ENCODE data around the gene CCDC144A.
"Not testable (repeated sequence)": the region's sequence is repeated elsewhere in the genome, so short reads cannot be mapped to it uniquely, and the experiment has no call there.

CCDC144A gene

GRCh38 chr17:16676676-16677268, 13.3 kb upstream of the CCDC144A start:
- Histone ChIP-seq H3K4me3 (no peak overlapping the region), H3K27ac (no peak overlapping the region), H3K36me3 (ENCODE audit: insufficient read depth, low read length) (no peaks in the 10 kb centered on the region), H3K9me3 (ENCODE audit: low read depth, low read length) (no peaks in the 10 kb centered on the region), H3K9ac (ENCODE audit: insufficient read length) (no peak overlapping the region)
- DNase-seq (ENCODE audit: low read depth, low spot score): no peak
- TF ChIP-seq FOXP2 (optimal IDR thresholded peaks at IDR 0.05; ENCODE audit: control extremely low read depth, extremely low read length, insufficient read depth): no peak
- TF ChIP-seq EZH2 (IDR thresholded peaks at IDR 0.05): no peak
- TF ChIP-seq POLR2AphosphoS5 (IDR thresholded peaks at IDR 0.05; ENCODE audit: borderline replicate concordance, low read depth, low read length): no peak

DNA sequence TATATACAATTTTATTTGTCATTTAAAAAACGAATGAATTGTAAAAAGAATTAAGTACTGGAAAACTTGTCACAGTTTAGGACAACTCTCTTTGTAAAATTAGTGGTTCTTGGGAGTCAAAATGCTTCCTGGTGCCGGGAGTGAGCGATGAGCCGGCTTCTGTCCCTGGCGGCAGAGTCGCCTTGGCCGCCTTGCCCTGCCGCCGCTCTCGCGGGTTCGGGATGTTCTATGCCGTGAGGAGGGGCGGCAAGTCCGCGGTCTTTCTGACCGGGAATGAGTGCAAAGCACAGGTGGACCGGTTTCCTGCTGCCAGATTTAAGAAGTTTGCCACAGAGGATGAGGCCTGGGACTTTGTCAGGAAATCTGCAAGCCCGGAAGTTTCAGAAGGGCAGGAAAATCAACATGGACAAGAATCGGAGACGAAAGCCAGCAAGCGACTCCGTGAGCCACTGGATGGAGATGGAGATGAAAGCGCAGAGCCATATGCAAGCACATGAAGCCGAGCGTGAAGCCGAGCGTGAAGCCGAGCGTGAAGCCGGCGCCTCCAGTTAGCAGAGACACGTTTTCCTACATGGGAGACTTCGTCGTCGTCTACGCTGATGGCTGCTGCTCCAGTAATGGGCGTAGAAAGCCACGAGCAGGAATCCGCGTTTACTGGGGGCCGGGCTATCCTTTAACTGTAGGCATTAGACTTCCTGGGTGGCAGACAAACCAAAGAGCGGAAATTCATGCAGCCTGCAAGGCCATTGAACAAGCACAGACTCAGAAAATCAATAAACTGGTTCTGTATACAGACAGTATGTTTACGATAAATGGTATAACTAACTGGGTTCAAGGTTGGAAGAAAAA, 6.5 kb upstream of the CCDC144A start:
- H3K9ac ChIP-seq (ENCODE audit: insufficient read length): not testable (repeated sequence)

GRCh38 chr17:16686019-16686418, 4.0 kb upstream of the CCDC144A start:
- not testable (repeated sequence) for H3K27ac ChIP-seq; H3K36me3 ChIP-seq (ENCODE audit: insufficient read depth, low read length); DNase-seq (ENCODE audit: low read depth, low spot score)

More for the DNA sequence above, 6.5 kb upstream of the CCDC144A start:
- not testable (repeated sequence) for H3K36me3 ChIP-seq (ENCODE audit: insufficient read depth, low read length); H3K4me3 ChIP-seq; H3K27ac ChIP-seq; H3K9me3 ChIP-seq (ENCODE audit: low read depth, low read length); DNase-seq (ENCODE audit: low read depth, low spot score)

GRCh38 chr17:16687151-16687550, 2.9 kb upstream of the CCDC144A start:
- H3K4me3 ChIP-seq: not testable (repeated sequence)

More at GRCh38 chr17:16686019-16686418, 4.0 kb upstream of the CCDC144A start:
- not testable (repeated sequence) for H3K9ac ChIP-seq (ENCODE audit: insufficient read length); H3K9me3 ChIP-seq (ENCODE audit: low read depth, low read length); H3K4me3 ChIP-seq

GRCh38 chr17:16690447-16690846, 406 bp downstream of the CCDC144A start:
- not testable (repeated sequence) for DNase-seq (ENCODE audit: low read depth, low spot score); H3K27ac ChIP-seq; H3K4me3 ChIP-seq; H3K36me3 ChIP-seq (ENCODE audit: insufficient read depth, low read length); H3K9ac ChIP-seq (ENCODE audit: insufficient read length); H3K9me3 ChIP-seq (ENCODE audit: low read depth, low read length)

More at GRCh38 chr17:16687151-16687550, 2.9 kb upstream of the CCDC144A start:
- not testable (repeated sequence) for H3K9ac ChIP-seq (ENCODE audit: insufficient read length); DNase-seq (ENCODE audit: low read depth, low spot score); H3K9me3 ChIP-seq (ENCODE audit: low read depth, low read length); H3K27ac ChIP-seq; H3K36me3 ChIP-seq (ENCODE audit: insufficient read depth, low read length)

DNA sequence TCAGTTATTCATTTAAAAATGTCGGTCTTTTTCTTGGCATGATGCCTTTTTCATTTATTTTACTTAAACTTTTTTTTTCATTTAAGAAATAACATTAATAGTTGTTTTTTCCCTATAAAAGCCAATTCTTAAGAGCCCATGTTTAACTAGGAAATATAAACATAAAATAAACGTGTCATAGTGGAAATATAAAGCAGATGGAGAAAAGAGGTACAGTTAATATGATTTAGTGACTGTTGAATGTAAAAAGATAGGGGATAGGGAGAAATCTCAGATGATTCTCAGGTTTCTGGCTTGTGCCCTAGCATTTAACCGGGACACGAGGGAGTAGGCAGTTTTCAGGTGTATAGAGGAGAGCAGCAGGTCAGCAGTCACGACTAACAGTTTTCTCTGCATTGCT, 7.6 kb downstream of the CCDC144A start:
- not testable (repeated sequence) for H3K9me3 ChIP-seq (ENCODE audit: low read depth, low read length); H3K36me3 ChIP-seq (ENCODE audit: insufficient read depth, low read length); DNase-seq (ENCODE audit: low read depth, low spot score); H3K4me3 ChIP-seq; H3K9ac ChIP-seq (ENCODE audit: insufficient read length); H3K27ac ChIP-seq

- H3K4me3 ChIP-seq; H3K9ac ChIP-seq (ENCODE audit: insufficient read length); H3K9me3 ChIP-seq (ENCODE audit: low read depth, low read length); H3K36me3 ChIP-seq (ENCODE audit: insufficient read depth, low read length); H3K27ac ChIP-seq; DNase-seq (ENCODE audit: low read depth, low spot score): not testable (repeated sequence)
Observed at GRCh38 chr17:16745492-16746203, 55.6 kb downstream of the CCDC144A start.

DNA sequence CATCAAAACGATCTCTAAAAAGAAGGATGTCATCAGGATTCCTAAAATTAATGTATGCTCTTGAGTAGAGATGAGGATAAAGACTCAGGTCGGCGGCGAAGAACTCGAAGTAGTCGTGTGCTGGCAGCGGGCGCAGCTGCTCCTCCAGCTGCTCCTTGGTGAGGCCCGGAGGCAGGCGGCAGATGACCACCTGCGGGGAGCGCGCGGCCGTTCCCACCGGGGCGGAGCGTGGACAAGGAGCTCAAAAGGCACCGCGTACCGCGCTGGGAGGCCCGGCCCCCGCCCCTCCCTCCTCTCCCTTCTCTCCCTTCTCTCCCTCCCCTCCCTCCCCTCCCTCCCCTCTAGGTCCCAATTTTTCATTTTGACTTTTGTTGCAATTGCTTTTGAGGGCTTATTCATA, 56.5 kb downstream of the CCDC144A start:
- H3K36me3 ChIP-seq (ENCODE audit: insufficient read depth, low read length); H3K9me3 ChIP-seq (ENCODE audit: low read depth, low read length); H3K4me3 ChIP-seq; H3K27ac ChIP-seq; DNase-seq (ENCODE audit: low read depth, low spot score); H3K9ac ChIP-seq (ENCODE audit: insufficient read length): not testable (repeated sequence)

DNA sequence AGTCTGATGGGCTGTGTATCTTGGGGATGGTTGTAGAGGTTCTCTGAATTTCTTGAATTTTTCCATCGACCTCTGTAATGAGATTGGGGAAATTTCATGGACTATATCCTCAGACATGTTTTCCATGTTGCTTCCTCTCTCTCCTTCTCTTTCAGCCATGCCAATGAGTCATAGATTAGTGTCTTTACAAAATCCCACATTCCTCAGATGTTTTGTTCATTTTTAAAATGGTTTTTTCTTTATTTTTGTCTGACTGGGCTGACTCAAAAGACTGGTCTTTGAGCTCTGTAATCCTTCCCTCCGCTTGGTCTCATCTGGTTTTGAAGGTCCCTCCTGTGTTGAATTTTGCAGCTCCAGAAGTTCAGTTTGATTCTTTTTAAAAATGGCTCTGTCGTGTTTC, 60.5 kb downstream of the CCDC144A start:
- not testable (repeated sequence) for H3K9me3 ChIP-seq (ENCODE audit: low read depth, low read length); H3K27ac ChIP-seq; H3K9ac ChIP-seq (ENCODE audit: insufficient read length); H3K36me3 ChIP-seq (ENCODE audit: insufficient read depth, low read length); H3K4me3 ChIP-seq; DNase-seq (ENCODE audit: low read depth, low spot score)

- not testable (repeated sequence) for H3K27ac ChIP-seq; H3K9ac ChIP-seq (ENCODE audit: insufficient read length); H3K36me3 ChIP-seq (ENCODE audit: insufficient read depth, low read length); DNase-seq (ENCODE audit: low read depth, low spot score); H3K4me3 ChIP-seq; H3K9me3 ChIP-seq (ENCODE audit: low read depth, low read length)
Observed at GRCh38 chr17:16751224-16751923, 61.3 kb downstream of the CCDC144A start.

- H3K27ac ChIP-seq; DNase-seq (ENCODE audit: low read depth, low spot score); H3K4me3 ChIP-seq; H3K9ac ChIP-seq (ENCODE audit: insufficient read length); H3K36me3 ChIP-seq (ENCODE audit: insufficient read depth, low read length); H3K9me3 ChIP-seq (ENCODE audit: low read depth, low read length): not testable (repeated sequence)
Observed at GRCh38 chr17:16751924-16752287, 61.9 kb downstream of the CCDC144A start.

DNA sequence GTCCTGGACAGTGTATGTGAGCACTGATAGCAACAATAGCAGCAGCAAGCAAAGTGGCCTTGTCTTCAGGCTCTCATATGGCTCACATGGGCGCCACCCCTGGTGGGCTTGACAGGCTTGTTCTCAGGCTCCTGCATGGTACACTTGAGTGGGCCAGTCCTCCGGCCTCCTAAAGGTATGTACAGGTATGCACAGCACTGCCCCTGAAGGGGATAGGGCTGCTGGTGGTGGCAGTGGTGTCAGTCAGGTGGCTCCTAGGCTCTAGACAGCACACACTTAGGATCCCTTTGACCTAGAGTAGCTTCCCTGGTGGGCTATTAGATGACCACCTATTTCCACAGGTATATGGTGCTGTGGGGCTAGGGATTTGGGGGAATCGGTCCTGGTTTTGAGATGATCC, 67.5 kb downstream of the CCDC144A start:
- not testable (repeated sequence) for H3K9me3 ChIP-seq (ENCODE audit: low read depth, low read length); H3K9ac ChIP-seq (ENCODE audit: insufficient read length); DNase-seq (ENCODE audit: low read depth, low spot score); H3K36me3 ChIP-seq (ENCODE audit: insufficient read depth, low read length); H3K4me3 ChIP-seq; H3K27ac ChIP-seq

GRCh38 chr17:16758177-16758576, 68.1 kb downstream of the CCDC144A start:
- not testable (repeated sequence) for H3K27ac ChIP-seq; H3K9me3 ChIP-seq (ENCODE audit: low read depth, low read length); DNase-seq (ENCODE audit: low read depth, low spot score); H3K36me3 ChIP-seq (ENCODE audit: insufficient read depth, low read length); H3K9ac ChIP-seq (ENCODE audit: insufficient read length); H3K4me3 ChIP-seq

Measured in SK-N-MC (cell line).